Tibial nerve (tissue), 4 donors: ENCODE measurements around the gene ADK.

Source experiments
- CTCF ChIP-seq, 5 experiments: fragments of 200-600 bp in 3 of 5; fragments of 450-650 bp in 2 of 5; sonication (generic) in 3 of 5; IDR thresholded peaks; one replicate each; pipeline ENCODE4 v1.5.1; 2016 to 2019; ENCODE audit warnings: antibody characterized with exemption in 5 of 5, mild to moderate bottlenecking in 3 of 5, moderate library complexity in 2 of 5
- EP300 ChIP-seq, 2 donors: sonication (generic); formaldehyde crosslinking; IDR thresholded peaks; one replicate each; pipeline ENCODE4 v1.6.1; 2017; ENCODE audit warnings: antibody characterized with exemption in 2 of 2, mild to moderate bottlenecking in 1 of 2
- POLR2A ChIP-seq, 2 donors: fragments of 450-650 bp; IDR thresholded peaks; one replicate each; pipeline ENCODE4 v1.6.1; 2017; ENCODE audit warnings: antibody characterized with exemption in 2 of 2, mild to moderate bottlenecking in 2 of 2, moderate library complexity in 2 of 2

- TF ChIP-seq CTCF (IDR thresholded peaks at IDR 0.05), result no peak
- TF ChIP-seq EP300 (IDR thresholded peaks at IDR 0.05), result no peak
- TF ChIP-seq POLR2A (IDR thresholded peaks at IDR 0.05), result no peak
Observed at GRCh38 chr10:74623786-74624185, 472.8 kb downstream of the ADK start.
